Neural cell (in vitro differentiated cells): ENCODE results near the gene PTPRN2.

Source experiments
- CTCF ChIP-seq: fragments of 450-650 bp; IDR thresholded peaks from 2 replicates; pipeline ENCODE4 v1.5.1; 2014; ENCODE audit warnings: antibody characterized with exemption, mild to moderate bottlenecking, moderate library complexity; ENCODE audit not compliant: poor library complexity, severe bottlenecking
- EP300 ChIP-seq: fragments of 450-650 bp; conservative IDR thresholded peaks from 2 replicates; pipeline ENCODE4 v1.6.1; 2014; ENCODE audit warnings: antibody characterized with exemption, mild to moderate bottlenecking, moderate library complexity; ENCODE audit not compliant: poor library complexity, severe bottlenecking
- EZH2 ChIP-seq: fragments of 200-600, 300-800 bp; shearing (Covaris generic), sonication (generic); IDR thresholded peaks from 2 replicates; pipeline ENCODE4 v1.6.1; 2014; ENCODE audit warnings: antibody characterized with exemption, low read length, borderline replicate concordance, mild to moderate bottlenecking; ENCODE audit not compliant: insufficient read depth, poor library complexity, severe bottlenecking
- MXI1 ChIP-seq: fragments of 450-650 bp; conservative IDR thresholded peaks from 2 replicates; pipeline ENCODE4 v1.6.1; 2014; ENCODE audit warnings: antibody characterized with exemption, mild to moderate bottlenecking; ENCODE audit not compliant: poor library complexity, severe bottlenecking
- POLR2AphosphoS5 ChIP-seq: IDR thresholded peaks from 2 replicates; pipeline ENCODE4 v1.6.1; 2012
- RAD21 ChIP-seq: fragments of 450-650 bp; conservative IDR thresholded peaks from 2 replicates; pipeline ENCODE4 v1.6.1; 2014; ENCODE audit warnings: antibody characterized with exemption, mild to moderate bottlenecking, moderate library complexity
- REST ChIP-seq: IDR thresholded peaks from 2 replicates; pipeline ENCODE4 v1.6.1; 2012; ENCODE audit warnings: borderline replicate concordance
- SMC3 ChIP-seq: fragments of 450-650 bp; conservative IDR thresholded peaks from 2 replicates; pipeline ENCODE4 v1.6.1; 2014; ENCODE audit warnings: antibody characterized with exemption, mild to moderate bottlenecking, moderate library complexity; ENCODE audit not compliant: poor library complexity
- TAF1 ChIP-seq: IDR thresholded peaks from 2 replicates; pipeline ENCODE4 v1.6.1; 2012; ENCODE audit warnings: low read depth

GRCh38 chr7:157561816-157562410 lies 1025.7 kb downstream of the PTPRN2 start:
- TF ChIP-seq CTCF (no peak), SMC3 (no peak), EP300 (no peak), EZH2 (no peak), MXI1 (no peak), TAF1 (no peak), POLR2AphosphoS5 (no peak), RAD21 (no peak), REST (no peak)
